OCI-LY3 (cell line): ENCODE measurements around the gene MYD88.

Experiments
- H2AFZ ChIP-seq: fragments of 200-600, 300-600 bp; shearing (Covaris generic); 2 replicates; pipeline ENCODE4 v1.6.0; 2014; ENCODE audit warnings: antibody characterized with exemption, low read depth, low read length
- H3K27ac ChIP-seq: fragments of 200-600, 300-600 bp; sonication (generic); 2 replicates; pipeline ENCODE4 v1.5.1; 2014; ENCODE audit warnings: mild to moderate bottlenecking, low read length, moderate library complexity, mixed read lengths
- H3K27me3 ChIP-seq: fragments of 200-600, 300-600 bp; sonication (generic); 2 replicates; pipeline ENCODE4 v1.6.1; 2014; ENCODE audit warnings: low read depth, low read length, mixed read lengths
- H3K36me3 ChIP-seq: fragments of 200-600, 300-600 bp; sonication (generic); replicated peaks from 2 replicates; pipeline ENCODE3; 2014; ENCODE audit warnings: low read depth, low read length, mixed read lengths
- H3K4me1 ChIP-seq: fragments of 300-600, 200-600 bp; sonication (generic); 2 replicates; pipeline ENCODE4 v1.6.1; 2014; ENCODE audit warnings: low read length, mixed read lengths
- H3K4me2 ChIP-seq: fragments of 200-600, 300-600 bp; sonication (generic); 2 replicates; pipeline ENCODE4 v1.6.1; 2014; ENCODE audit warnings: low read length, mixed read lengths
- H3K4me3 ChIP-seq: fragments of 300-600, 200-600 bp; sonication (generic); 2 replicates; pipeline ENCODE4 v1.5.1; 2014; ENCODE audit warnings: antibody characterized with exemption, mild to moderate bottlenecking, low read length, moderate library complexity
- H3K79me2 ChIP-seq: fragments of 300-600, 200-600 bp; shearing (Covaris generic); 2 replicates; pipeline ENCODE4 v1.6.1; 2014; ENCODE audit warnings: mild to moderate bottlenecking, low read length, mixed read lengths
- H3K9ac ChIP-seq: fragments of 300-600, 200-600 bp; shearing (Covaris generic); 2 replicates; pipeline ENCODE4 v1.6.0; 2014; ENCODE audit warnings: mild to moderate bottlenecking, low read length, moderate library complexity
- H3K9me3 ChIP-seq: fragments of 200-600, 300-600 bp; shearing (Covaris generic); 2 replicates; pipeline ENCODE4 v1.6.1; 2014; ENCODE audit warnings: low read length, mixed read lengths; ENCODE audit not compliant: insufficient read depth
- H4K20me1 ChIP-seq: fragments of 200-600, 300-600 bp; sonication (generic); 2 replicates; pipeline ENCODE4 v1.6.1; 2016; ENCODE audit warnings: low read length, mixed read lengths; ENCODE audit not compliant: insufficient read depth
- EZH2phosphoT487 ChIP-seq: fragments of 200-600 bp; shearing (Covaris generic); IDR thresholded peaks from 2 replicates; pipeline ENCODE4 v1.6.1; 2018; ENCODE audit warnings: antibody characterized with exemption, mixed run types, low read depth
- TF ChIP-seq, protein P1 (sequence below): fragments of 200-600, 300-600 bp; sonication (generic); IDR thresholded peaks from 2 replicates; pipeline ENCODE4 v1.5.1; 2014; ENCODE audit warnings: antibody characterized with exemption, low read length, low read depth

MYD88 gene

DNA sequence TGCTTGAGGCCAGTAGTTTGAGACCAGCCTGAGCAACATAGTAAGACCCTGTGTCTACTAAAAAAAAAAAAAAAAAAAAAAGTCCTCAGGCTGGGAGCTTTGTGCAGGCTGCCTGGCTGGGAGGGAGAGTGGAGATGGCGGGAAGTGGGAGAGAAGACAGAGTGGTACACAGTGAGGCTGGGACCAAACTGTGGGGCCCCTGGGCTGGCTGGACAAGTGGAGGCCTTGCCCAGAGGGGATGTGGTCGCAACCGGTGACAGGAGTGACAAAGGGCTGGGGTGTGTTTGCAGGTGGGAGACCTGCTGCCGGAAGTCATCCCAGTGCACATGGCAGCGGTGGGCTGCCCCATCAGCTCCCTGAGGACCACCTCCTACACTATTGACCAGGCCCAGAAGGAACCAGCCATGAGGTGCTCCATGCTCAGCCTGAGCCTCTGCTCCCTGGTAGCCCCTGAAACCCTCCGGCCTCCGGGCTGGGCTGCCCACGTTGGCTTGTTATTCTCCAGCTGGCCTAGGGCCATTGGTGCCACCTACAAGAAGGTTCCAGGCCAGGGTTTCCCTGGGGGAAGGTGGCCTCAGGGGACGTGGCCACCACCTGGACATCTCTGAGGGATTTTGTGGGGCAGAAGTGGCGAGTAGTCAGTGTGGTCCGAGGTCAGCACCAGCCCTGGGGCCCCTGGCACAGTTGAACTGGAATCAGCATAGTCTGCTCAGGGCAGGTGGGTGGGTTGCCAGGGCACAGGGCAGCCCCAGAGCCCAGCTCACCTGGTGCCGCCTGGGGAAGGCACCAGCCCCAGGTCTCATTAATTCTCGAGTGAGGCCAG is 24.2 kb upstream of the MYD88 start:
- no peak overlapping the region for H3K9ac ChIP-seq
- H3K79me2 ChIP-seq, result no peaks in the 10 kb centered on the region
- TF ChIP-seq, protein P1, sequence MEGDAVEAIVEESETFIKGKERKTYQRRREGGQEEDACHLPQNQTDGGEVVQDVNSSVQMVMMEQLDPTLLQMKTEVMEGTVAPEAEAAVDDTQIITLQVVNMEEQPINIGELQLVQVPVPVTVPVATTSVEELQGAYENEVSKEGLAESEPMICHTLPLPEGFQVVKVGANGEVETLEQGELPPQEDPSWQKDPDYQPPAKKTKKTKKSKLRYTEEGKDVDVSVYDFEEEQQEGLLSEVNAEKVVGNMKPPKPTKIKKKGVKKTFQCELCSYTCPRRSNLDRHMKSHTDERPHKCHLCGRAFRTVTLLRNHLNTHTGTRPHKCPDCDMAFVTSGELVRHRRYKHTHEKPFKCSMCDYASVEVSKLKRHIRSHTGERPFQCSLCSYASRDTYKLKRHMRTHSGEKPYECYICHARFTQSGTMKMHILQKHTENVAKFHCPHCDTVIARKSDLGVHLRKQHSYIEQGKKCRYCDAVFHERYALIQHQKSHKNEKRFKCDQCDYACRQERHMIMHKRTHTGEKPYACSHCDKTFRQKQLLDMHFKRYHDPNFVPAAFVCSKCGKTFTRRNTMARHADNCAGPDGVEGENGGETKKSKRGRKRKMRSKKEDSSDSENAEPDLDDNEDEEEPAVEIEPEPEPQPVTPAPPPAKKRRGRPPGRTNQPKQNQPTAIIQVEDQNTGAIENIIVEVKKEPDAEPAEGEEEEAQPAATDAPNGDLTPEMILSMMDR, result no peak
- TF ChIP-seq EZH2phosphoT487, result no peak
- H3K27me3 ChIP-seq, result 0 out of 2 replicates have a peak, but pooled peaks cover 3% of the 10 kb centered on the region
- no peaks in the 10 kb centered on the region for H3K36me3 ChIP-seq
- no peaks in the 10 kb centered on the region for H4K20me1 ChIP-seq
- no peak overlapping the region for H3K4me3 ChIP-seq
- H3K4me1 ChIP-seq, result peaks cover 26% of the 10 kb centered on the region
- no peak overlapping the region for H2AFZ ChIP-seq
- no peaks in the 10 kb centered on the region for H3K9me3 ChIP-seq
- H3K27ac ChIP-seq, result no peak overlapping the region
- peak overlapping the region; percentile 36 for H3K4me2 ChIP-seq

DNA sequence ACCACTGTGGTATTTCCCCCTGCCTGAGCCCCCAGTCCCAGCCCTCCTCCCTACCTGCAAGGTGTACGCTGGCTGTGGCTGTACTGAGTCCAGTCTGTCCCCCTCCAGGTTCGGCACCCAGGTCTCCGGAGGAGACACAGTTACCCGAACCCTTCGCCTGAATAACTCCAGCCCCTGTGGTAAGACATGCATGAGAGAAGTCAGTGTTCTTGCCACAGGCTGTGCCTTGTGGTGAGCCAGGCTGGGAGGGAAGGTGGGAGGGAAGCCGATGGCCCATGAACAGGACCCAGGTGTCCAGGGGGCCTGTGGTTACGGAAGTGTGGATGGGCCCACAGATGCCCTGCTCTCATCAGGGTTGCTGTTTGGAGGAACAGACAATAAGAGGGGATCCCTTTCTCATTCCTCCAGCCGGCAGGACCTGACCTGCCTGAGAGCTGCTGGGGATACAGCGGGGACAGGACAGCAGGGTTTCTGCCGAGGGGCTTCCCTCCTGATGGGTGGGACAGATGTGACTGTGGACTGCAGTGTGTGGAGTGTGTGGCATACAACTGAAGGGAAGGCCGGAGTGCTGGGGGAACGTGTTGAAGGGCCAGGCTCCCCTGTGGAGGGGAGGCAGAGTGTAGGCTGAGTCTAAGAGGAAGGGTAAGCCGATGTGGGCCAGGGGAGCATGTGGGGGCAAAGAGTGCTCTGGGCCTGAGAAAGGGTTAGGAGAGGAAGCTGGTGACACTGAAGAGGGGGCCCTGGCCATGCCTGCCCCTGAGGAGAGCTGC is 23.4 kb upstream of the MYD88 start:
- Histone ChIP-seq H3K9me3 (no peaks in the 10 kb centered on the region), H3K4me1 (peaks cover 26% of the 10 kb centered on the region), H3K9ac (no peak overlapping the region), H3K79me2 (no peaks in the 10 kb centered on the region), H3K4me3 (no peak overlapping the region), H4K20me1 (no peaks in the 10 kb centered on the region), H3K36me3 (no peaks in the 10 kb centered on the region), H3K27me3 (0 out of 2 replicates have a peak, but pooled peaks cover 3% of the 10 kb centered on the region), H3K27ac (no peak overlapping the region), H3K4me2 (peak overlapping the region; percentile 36), H2AFZ (no peak overlapping the region)
- TF ChIP-seq, protein P1, result no peak
- TF ChIP-seq EZH2phosphoT487, result no peak

DNA sequence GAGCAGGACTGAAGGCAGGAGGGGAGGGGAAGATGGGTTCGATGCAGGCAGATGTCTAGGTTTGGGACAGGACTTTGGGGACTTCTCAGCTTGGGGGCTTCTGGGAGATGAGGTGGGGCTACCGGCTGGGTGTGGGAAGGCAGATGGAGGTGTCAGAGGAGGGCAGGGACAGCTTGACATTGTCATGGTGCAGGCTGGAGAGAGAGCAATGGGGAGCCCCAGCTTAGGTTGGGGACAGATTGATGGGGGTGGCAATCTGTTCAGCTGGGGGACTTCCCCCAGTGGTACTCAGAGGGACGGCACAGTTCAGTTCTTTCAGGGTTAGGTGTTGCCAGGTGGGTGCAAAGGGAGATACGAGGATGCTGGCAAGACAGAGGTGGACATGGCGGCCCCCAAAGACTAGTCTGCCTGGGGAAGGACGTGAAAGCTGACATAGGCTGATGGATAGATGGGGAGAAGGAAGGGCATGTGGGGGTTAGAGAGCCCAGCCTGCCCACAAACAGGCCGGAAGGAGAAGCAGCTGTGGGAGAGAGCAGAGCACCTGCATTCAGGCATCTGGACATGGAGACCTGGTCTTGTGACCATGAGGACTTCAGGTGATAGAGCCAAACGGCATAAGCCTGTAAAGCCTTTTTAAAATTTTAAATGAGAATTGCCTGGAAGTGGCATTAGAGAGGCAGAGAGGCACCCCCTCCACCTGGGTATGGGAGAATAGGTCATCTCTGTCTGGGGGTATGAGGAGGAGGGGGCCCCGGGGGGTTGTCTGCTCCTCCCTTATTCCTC is 22.6 kb upstream of the MYD88 start:
- Histone ChIP-seq H3K9me3 (no peaks in the 10 kb centered on the region), H3K4me3 (no peak overlapping the region), H2AFZ (no peak overlapping the region), H3K4me2 (peak overlapping the region; percentile 36), H3K27me3 (0 out of 2 replicates have a peak, but pooled peaks cover 3% of the 10 kb centered on the region), H3K9ac (no peak overlapping the region), H3K79me2 (no peaks in the 10 kb centered on the region), H3K27ac (no peak overlapping the region), H3K4me1 (peaks cover 26% of the 10 kb centered on the region), H4K20me1 (no peaks in the 10 kb centered on the region), H3K36me3 (no peaks in the 10 kb centered on the region)
- TF ChIP-seq EZH2phosphoT487, result no peak
- TF ChIP-seq, protein P1, result no peak
